HL-60 (cell line): Measurements from ENCODE around the gene MED15.

Source experiments
- DNase-seq, 2 experiments: peaks; one replicate each; pipeline ENCODE4 v3.0.0-alpha.2; 2010 to 2020; ENCODE audit warnings: low read depth in 1 of 2, low spot score in 1 of 2
- H3K27ac ChIP-seq: fragments of 250-450 bp; sonication (Bioruptor Pico); replicated peaks from 2 replicates; pipeline ENCODE4 v1.5.1; 2020; ENCODE audit warnings: mild to moderate bottlenecking, moderate library complexity
- H3K27me3 ChIP-seq: fragments of 250-450 bp; sonication (Bioruptor Pico); 2 replicates; pipeline ENCODE4 v1.5.1; 2021; ENCODE audit warnings: mild to moderate bottlenecking, moderate library complexity; ENCODE audit not compliant: insufficient read depth, poor library complexity, severe bottlenecking
- H3K4me3 ChIP-seq: replicated peaks from 2 replicates; pipeline ENCODE4 v1.5.1; 2011; ENCODE audit warnings: mild to moderate bottlenecking, control low read depth, low read length; ENCODE audit not compliant: insufficient read depth
- GABPA ChIP-seq: IDR thresholded peaks from 2 replicates; pipeline ENCODE4 v1.6.1; 2012; ENCODE audit warnings: low read depth
- POLR2AphosphoS5 ChIP-seq: IDR thresholded peaks from 2 replicates; pipeline ENCODE4 v1.6.1; 2012; ENCODE audit warnings: low read depth
- SPI1 ChIP-seq: IDR thresholded peaks from 2 replicates; pipeline ENCODE4 v1.6.1; 2012; ENCODE audit warnings: low read depth, mild to moderate bottlenecking, borderline replicate concordance
- TF ChIP-seq, protein P1 (sequence below): IDR thresholded peaks from 2 replicates; pipeline ENCODE4 v1.6.1; 2012; ENCODE audit warnings: low read depth; ENCODE audit not compliant: insufficient replicate concordance
- TF ChIP-seq, protein P2 (sequence below): IDR thresholded peaks from one replicate; pipeline ENCODE4 v1.5.1; 2011; ENCODE audit warnings: low read length, control low read depth, inconsistent platforms; ENCODE audit not compliant: insufficient read depth

The MED15 gene

DNA sequence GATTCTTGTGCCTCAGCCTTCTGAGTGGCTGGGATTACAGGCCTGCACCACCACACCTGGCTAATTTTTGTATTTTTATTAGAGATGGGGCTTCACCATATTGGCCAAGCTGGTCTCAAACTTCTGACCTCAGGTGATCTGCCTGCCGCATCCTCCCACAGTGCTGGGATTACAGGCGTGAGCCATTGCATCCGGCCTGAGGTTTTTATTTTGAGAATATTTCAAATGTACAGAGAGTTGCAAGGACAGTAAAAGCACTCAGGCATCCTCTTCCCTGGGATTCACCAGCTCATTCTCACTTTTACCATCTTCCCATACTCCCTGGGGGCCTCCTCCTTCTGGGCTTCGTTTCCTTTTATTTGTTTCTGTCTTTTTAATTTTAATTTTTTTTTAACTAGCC, 12.1 kb downstream of the MED15 start:
- Histone ChIP-seq H3K27ac (no peak overlapping the region), H3K27me3 (no peaks in the 10 kb centered on the region), H3K4me3 (no peak overlapping the region)
- TF ChIP-seq GABPA, result no peak
- no peak for TF ChIP-seq SPI1
- TF ChIP-seq, protein P1, sequence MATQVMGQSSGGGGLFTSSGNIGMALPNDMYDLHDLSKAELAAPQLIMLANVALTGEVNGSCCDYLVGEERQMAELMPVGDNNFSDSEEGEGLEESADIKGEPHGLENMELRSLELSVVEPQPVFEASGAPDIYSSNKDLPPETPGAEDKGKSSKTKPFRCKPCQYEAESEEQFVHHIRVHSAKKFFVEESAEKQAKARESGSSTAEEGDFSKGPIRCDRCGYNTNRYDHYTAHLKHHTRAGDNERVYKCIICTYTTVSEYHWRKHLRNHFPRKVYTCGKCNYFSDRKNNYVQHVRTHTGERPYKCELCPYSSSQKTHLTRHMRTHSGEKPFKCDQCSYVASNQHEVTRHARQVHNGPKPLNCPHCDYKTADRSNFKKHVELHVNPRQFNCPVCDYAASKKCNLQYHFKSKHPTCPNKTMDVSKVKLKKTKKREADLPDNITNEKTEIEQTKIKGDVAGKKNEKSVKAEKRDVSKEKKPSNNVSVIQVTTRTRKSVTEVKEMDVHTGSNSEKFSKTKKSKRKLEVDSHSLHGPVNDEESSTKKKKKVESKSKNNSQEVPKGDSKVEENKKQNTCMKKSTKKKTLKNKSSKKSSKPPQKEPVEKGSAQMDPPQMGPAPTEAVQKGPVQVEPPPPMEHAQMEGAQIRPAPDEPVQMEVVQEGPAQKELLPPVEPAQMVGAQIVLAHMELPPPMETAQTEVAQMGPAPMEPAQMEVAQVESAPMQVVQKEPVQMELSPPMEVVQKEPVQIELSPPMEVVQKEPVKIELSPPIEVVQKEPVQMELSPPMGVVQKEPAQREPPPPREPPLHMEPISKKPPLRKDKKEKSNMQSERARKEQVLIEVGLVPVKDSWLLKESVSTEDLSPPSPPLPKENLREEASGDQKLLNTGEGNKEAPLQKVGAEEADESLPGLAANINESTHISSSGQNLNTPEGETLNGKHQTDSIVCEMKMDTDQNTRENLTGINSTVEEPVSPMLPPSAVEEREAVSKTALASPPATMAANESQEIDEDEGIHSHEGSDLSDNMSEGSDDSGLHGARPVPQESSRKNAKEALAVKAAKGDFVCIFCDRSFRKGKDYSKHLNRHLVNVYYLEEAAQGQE, result no peak
- TF ChIP-seq, protein P2, sequence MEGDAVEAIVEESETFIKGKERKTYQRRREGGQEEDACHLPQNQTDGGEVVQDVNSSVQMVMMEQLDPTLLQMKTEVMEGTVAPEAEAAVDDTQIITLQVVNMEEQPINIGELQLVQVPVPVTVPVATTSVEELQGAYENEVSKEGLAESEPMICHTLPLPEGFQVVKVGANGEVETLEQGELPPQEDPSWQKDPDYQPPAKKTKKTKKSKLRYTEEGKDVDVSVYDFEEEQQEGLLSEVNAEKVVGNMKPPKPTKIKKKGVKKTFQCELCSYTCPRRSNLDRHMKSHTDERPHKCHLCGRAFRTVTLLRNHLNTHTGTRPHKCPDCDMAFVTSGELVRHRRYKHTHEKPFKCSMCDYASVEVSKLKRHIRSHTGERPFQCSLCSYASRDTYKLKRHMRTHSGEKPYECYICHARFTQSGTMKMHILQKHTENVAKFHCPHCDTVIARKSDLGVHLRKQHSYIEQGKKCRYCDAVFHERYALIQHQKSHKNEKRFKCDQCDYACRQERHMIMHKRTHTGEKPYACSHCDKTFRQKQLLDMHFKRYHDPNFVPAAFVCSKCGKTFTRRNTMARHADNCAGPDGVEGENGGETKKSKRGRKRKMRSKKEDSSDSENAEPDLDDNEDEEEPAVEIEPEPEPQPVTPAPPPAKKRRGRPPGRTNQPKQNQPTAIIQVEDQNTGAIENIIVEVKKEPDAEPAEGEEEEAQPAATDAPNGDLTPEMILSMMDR, result no peak
- TF ChIP-seq POLR2AphosphoS5, result no peak
- DNase-seq, result no peak

DNA sequence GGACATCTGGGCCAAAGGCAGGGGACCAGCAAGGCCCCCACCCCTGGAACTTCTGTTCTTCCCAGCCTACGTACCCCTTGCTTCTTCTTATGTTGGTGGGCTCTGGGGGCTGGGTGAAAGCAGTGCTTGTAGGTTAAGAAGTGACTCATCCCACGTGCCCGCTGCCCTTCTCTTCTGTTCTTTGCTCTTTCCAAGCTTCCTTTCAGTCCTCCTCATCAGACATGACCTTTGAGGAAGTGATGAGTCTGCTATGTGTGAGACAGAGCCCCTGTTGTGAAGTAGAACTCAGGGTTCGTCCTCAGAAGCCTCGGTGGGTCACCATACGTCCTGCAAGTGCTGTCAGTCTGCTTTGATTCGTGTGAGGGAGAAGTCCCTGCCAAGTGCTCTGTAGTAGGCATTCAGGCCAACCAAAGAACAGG, 12.7 kb downstream of the MED15 start:
- H3K27me3 ChIP-seq, result no peaks in the 10 kb centered on the region
- H3K27ac ChIP-seq, result no peak overlapping the region
- DNase-seq, result no peak
- TF ChIP-seq, protein P2, result no peak
- TF ChIP-seq GABPA, result no peak
- no peak for TF ChIP-seq POLR2AphosphoS5
- TF ChIP-seq, protein P1, result no peak
- 0 out of 2 replicates have a peak, but pooled peaks have one; percentile 6 for TF ChIP-seq SPI1
- H3K4me3 ChIP-seq, result no peak overlapping the region

DNA sequence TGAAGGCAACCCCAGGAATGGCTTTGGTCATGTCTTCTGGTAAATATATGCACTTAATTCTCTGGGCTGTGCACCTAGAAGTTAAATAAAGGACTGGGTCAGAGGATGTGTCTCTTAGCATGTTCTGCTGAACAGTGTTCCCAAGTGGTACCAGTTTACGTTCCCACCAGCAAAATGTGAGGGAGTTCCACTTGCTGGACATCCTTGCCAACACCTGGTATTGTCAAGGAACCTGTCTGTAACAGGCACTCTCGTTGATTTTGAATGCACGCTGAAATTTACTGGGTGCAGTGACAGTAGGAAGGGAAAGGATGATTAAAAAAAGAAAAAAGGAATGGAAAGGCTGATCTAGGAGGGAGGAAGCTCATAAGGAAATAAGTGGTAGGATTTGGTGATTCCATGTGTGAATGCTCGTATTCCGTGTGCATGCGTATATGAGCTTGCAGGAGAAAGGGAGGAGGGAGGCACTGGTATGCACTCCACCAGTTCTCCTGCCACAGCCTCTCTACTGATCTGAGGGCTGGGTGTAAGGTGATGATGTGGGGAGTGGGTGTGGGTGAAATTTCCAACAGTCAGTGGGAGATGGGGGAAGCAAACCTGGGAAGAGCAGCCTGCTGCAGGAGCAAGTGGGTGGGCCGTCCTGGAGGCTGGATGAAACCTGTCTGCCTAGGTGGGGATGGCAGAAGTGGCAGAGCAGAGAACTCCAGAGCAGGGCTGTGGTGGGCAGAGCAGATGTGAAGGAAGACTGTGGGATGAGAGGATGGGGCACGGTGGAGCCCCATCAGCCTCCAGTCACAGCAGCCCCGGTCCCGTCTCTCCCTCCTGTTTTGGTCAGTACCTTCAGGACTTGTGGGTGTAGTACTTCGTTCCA, 15.0 kb downstream of the MED15 start:
- Histone ChIP-seq H3K4me3 (no peak overlapping the region), H3K27ac (no peak overlapping the region), H3K27me3 (no peaks in the 10 kb centered on the region)
- TF ChIP-seq GABPA, result no peak
- no peak for TF ChIP-seq POLR2AphosphoS5
- no peak for TF ChIP-seq SPI1
- TF ChIP-seq, protein P1, result no peak
- TF ChIP-seq, protein P2, result no peak
- DNase-seq, result no peak
